ENCODE results near the gene INO80.
A peak's percentile ranks its signal among the peaks of the same experiment; 100 is the strongest.
"Not testable (repeated sequence)": the region's sequence is repeated elsewhere in the genome, so short reads cannot be mapped to it uniquely, and the experiment has no call there.

INO80 gene

DNA sequence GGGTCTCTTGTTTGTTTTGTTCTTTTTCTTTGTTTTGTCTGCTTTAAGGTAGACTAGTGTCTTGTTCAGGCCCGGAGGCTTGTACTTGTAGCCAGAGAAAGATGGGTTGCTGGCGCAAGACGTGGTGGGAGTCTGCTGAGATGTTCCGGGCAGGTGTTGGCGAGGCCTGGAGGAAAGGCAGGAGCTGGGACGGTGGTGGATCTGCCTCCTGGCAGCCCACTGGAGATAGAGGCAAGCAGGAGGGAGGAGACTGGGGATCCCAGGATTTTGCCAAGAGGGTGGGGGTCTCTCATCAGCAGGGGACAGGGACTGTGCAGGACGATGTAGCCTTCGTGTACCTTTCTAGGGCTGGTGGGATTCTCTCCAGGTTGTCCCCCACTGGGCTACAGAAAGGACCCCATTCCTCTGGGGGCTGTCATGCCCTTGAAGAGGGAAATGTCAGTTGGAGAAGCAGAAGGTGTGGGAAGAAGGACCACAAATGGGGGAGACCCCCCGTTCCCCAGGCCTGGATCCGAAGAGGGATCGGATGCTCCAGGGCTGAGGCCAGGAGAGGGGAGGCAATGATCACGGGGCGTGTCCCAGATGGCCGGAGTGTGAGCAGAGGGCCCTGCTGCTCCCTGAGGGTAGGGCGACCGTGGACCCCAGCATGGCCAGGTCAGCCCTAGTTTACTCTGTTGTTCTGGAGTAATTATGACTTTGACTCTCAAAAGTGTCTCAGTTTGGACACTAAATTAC lies 155.8 kb downstream of the INO80 start:
- no peak for DNase-seq

GRCh38 chr15:40959331-40960141 lies 156.5 kb downstream of the INO80 start:
- DNase-seq, result no peak

GRCh38 chr15:40958723-40959122 lies 157.4 kb downstream of the INO80 start:
- DNase-seq, result no peak

- DNase-seq, result no peak
Measured at GRCh38 chr15:40958146-40958545, 157.9 kb downstream of the INO80 start.

DNA sequence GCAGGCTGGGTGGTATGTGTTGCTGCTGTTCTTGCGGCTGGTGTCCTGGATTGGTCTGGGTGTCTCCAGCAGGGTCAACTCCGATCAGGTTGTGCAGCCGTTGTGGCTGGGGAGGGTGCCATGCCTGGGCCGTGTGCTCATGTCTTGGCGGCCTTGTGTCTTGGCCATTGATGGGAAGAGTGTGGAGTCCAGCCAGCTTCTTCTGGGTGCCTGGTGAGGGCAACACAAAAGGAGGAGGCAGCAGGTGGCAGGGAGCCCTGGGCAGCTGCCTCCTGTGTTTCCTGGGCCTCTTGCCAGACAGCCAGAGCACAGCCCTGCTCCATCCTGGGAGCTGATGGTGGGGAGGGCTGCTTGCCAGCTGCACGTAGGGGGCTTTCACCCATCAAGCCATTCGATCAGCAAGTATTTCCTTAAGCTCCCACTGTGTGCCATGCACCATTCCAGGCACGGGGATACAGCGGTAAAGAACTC lies 158.5 kb downstream of the INO80 start:
- no peak for DNase-seq

DNA sequence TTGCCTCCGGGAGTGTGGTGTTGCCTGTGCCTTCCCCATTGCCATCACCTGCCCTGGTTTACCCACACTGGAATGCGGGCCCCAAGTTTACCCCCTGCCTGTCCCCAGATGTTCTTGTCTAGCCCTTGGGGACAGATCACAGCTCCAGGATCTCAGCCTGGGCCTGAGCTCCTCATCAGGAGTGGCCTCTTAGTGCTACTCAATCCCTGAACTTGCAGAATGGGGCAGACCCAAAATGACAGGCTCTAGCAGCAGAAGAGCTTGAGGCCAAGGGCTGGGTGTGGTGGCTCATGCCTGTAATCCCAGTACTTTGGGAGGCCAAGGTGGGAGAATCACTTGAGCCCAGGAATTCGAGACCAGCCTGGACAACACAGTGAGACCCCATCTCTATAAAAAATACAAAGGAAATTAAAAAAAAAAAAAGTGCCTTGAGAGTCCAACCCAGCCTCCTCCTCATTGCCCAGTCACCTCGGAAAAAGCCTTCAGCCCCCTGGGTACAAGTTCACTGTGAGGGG lies 159.0 kb downstream of the INO80 start:
- no peak for DNase-seq

DNA sequence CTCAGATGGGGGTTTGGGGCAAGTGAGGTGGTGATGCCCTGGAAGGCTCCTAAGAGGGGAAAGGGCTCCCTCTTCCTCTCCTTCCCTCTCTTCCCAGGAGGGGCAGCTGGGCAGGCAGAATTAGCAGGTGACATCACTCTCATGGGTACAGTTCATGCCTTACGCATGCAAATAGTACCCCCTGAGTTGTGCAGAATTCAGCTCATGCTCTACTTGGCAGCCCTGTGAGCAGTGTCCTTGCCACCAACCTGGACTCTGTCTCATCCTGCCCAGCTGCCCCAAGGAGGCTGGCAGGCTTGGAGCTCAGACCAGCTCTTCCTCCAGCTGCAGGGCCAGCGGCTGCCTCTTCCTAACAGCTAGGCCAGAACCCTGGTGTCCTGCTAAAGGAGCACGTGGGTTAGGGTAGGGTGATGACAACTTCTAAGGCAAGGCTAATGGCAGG lies 159.5 kb downstream of the INO80 start:
- DNase-seq, result no peak

- DNase-seq, result no peak
Measured at GRCh38 chr15:40955930-40956540, 160.0 kb downstream of the INO80 start.

DNA sequence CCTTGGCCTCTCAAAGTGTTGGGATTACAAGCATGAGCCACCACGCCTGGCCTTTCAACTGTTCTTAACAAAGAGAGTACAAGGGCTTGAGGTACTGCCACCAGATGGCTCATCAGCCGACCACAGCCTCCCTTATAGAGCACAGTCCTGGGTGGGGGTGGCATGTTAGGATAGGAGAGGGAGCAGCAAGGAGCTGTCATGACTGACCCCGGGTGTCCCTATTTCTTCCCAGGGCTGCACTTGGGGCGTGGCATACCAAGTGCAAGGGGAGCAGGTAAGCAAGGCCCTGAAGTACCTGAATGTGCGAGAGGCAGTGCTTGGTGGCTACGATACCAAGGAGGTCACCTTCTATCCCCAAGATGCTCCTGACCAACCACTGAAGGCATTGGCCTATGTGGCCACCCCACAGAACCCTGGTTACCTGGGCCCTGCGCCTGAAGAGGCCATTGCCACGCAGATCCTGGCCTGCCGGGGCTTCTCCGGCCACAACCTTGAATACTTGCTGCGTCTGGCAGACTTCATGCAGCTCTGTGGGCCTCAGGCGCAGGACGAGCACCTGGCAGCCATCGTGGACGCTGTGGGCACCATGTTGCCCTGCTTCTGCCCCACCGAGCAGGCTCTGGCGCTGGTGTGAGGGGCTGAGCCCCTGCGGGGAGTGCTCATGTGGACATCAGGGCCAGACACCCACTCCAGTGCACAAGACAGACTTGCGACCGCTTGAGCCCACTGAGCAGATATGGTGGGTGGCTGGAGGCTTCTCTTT lies 160.8 kb downstream of the INO80 start:
- no peak for DNase-seq

DNA sequence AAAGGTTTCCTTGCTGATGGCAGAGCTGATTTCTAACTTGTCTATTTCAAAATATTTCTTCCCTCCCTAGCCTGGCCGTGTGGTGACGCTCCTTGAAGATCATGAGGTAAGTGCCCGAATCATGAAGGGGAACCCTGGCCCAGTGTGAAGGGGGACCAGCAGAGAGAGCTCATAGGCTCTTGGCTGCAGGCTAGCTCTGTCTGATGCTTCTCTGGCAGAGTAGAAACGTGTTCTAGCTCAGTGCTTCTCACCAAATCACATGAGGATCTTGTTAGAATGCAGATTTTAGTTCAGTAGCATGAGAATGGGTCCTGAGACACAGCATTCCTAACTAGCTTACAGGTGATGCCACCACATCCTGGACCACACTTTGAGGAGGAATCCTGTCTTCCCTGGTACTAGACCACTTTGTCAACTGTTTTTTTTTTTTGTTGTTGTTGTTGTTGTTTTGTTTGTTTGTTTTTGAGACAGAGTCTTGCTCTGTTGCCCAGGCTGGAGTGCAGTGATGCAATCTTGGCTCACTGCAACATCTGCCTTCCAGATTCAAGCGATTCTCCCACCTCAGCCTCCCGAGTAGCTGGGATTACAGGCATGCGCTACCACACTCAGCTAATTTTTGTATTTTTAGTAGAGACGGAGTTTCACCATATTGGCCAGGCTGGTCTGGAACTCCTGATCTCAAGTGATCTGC lies 161.8 kb downstream of the INO80 start:
- not testable (repeated sequence) for DNase-seq

DNA sequence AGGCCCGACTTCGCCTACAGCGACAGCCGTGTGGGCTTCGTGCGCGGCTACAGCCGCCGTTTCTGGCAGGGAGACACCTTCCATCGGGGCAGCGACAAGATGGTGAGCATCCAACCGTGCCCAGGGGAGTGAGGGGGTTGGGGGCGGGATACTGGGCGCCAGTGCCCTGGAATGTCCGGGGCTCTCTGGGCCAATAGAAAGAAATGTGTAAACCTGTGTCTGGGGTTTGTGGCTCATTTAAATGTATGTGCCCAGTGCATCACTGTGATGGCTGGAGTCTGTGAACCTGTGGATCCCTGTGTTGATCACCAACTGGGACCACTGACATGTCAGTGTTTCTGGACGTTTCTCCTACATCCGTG lies 162.4 kb downstream of the INO80 start:
- DNase-seq, result no peak

- peak; percentile 91 for DNase-seq
Measured at GRCh38 chr15:40952901-40953712, 163.0 kb downstream of the INO80 start, which contains the start of gene CHAC1. Gene CHAC1 (plus strand): TSS chr15:40953471. CDS start chr15:40953584, 113 bp downstream.

DNA sequence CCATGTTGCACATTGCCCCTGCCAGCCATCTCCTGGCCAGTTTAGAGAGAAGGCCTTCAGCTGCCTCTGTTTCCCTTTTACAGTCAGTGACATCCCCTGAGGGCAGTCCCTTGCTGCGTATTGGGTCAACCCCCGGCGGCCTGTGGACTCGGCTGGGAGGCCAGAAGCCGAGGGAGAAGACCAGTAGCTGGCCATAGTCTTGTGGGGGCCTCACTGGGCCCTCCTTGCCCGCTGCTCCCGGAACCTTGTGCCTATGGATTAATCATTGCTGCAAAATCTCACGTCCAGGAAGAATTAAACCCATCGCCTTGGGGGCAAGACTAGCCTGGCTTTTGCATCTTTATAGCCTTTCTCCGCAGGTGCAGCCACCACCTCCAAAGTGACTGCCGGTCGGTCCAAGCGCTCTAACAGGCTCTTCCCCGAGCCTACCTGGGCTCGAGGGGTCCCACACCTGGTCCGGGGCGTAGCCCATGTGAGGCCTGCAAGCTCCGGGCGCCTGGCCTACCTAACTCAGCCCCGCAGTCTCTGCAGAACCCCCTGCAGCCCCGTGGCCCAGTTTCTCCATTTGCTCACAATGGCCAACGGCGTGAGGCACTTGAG lies 163.7 kb downstream of the INO80 start:
- no peak for DNase-seq

GRCh38 chr15:40951764-40952163 lies 164.3 kb downstream of the INO80 start:
- no peak for DNase-seq

GRCh38 chr15:40949756-40950207 lies 166.3 kb downstream of the INO80 start:
- DNase-seq, result no peak

DNA sequence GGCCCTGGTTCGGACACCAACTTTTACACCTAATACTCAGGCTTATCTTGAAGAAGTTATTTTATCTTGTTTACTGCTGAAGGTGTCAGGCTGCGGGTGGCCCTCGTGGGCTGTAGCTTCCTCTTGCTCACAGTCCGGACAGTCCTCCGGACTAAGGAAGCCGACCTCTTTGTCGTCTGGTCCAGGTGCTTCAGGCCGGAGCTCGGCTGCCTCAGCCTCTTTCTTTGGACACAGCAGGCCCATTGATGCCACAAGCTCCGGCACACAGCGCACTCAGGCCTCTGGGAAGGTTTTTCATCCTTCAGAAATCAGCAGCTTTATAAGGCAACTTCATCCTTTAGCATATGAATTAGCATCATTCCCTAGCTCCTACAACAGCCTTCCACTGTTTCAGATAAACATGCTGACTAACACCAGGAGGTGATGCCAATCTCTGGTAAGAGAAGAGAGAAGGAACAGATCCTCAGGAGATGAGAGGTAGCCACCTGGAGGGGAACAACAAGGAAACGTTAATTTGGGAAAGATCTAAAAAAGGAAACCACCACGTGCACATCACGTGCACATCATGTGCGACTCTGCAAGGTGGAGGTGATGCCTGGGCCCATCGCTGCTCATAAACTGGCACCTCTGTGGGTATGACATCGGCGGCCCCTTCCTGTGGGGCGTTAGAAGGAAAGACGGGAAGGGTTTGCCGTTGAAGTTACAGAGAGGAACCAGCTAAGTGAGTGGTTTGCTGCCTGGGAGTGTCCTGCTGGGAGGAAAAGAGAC lies 167.2 kb downstream of the INO80 start:
- DNase-seq, result no peak

DNA sequence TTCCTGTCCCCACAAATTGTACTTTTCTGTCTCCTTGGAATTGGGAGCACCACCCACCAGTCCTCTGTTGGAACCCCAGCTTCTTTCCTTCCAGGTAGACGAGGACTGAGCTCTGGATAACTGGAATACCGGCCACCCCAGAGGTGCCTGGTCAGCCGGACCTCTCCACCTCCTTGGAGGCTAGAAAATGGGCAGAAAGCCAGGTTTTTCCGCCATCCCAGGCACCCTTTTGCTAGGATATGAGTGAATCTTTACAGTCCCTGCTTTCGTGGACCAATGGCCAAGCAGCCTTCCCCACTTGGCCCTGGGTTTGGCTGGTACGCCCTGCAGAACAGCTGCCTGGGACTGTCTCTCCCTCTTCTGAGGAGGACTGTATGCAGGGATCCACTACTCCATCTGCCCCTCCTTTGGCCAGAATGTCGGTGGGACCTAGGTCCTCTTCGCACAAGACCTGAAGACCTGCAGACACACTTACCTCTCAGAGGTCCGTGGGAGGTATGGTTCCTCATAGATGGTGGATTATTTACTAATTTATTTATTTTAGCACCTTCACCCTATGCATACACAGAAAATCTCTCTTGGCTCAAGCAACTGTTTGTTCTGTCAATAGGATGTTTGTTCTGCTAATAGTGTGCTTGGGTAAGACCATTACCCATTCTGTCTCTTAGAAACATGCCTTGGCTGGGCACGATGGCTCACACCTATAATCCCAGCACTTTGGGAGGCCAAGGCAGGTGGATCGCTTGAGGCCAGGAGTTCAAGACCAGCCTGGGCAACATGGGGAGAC lies 171.4 kb downstream of the INO80 start:
- DNase-seq, result no peak

DNA sequence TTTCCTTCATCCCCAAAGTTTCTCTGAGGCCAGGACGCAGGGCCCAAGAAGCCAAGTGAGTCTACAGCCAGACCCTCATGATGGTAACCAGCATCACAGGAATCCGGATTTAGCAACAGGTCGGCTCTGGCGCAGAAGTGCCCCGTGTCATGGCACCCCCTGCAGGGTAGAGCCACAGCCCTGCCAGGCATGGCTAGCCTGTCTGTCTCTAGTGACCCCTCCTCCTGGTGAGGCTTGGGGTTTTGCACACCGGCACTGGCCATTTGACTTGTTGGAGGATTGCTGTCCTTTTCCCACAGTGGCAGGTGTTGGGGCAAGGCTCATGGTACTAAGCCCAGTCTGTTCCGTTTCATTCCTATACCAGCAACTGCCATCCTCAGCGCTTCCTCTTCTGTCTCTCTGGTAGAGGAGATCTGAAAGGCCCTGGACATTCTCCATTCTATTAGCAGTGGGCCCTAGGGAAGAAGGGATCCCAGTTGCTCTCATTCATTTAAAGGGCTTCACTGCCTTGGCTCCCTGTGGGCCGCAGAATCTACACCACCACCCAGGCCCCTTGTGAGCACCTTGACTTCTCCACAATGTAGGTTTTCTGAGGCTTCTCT lies 172.2 kb downstream of the INO80 start:
- DNase-seq, result no peak

Measured in inflammatory macrophage treated with lipopolysaccharide for 4 hours (primary cell).